CD8-positive, alpha-beta memory T cell (primary cell): ENCODE results near the gene MACROD1. TPM values are rescaled to one million over a fixed set of nuclear protein-coding genes. Genes with fewer than 3 reads are reported as not detected.

Source experiments
- CTCF ChIA-PET: fragments of 350-600 bp; sonication (Branson Sonifier 250); formaldehyde crosslinking; loops from one replicate; lab custom pipeline; 2021; ENCODE audit warnings: antibody characterized with exemption; lab: Charles Lee
- POLR2A ChIA-PET: fragments of 350-600 bp; sonication (Branson Sonifier 250); formaldehyde crosslinking; loops from one replicate; lab custom pipeline; 2021; ENCODE audit warnings: antibody characterized with exemption; lab: Charles Lee
- DNase-seq, 5 donors: peaks; one replicate each; pipeline versions ENCODE4 v3.0.0 to v3.0.0-alpha.2; 2020 to 2022; ENCODE audit warnings: mixed read lengths in 1 of 5
- H3K27ac ChIP-seq: one replicate; pipeline ENCODE4 v1.7.0; 2013; ENCODE audit warnings: low read depth, mild to moderate bottlenecking, low read length, moderate library complexity
- H3K27me3 ChIP-seq: 2 replicates; pipeline ENCODE4 v1.7.0; 2013; ENCODE audit warnings: low read length, mild to moderate bottlenecking; ENCODE audit not compliant: insufficient read depth, poor library complexity, severe bottlenecking
- H3K36me3 ChIP-seq: 2 replicates; pipeline ENCODE4 v1.7.0; 2013; ENCODE audit warnings: mild to moderate bottlenecking, low read length, moderate library complexity; ENCODE audit not compliant: insufficient read depth
- H3K4me1 ChIP-seq: 2 replicates; pipeline ENCODE4 v1.7.0; 2013; ENCODE audit warnings: mild to moderate bottlenecking, low read length, moderate library complexity; ENCODE audit not compliant: insufficient read depth
- H3K4me3 ChIP-seq: 2 replicates; pipeline ENCODE4 v1.7.0; 2013; ENCODE audit warnings: mild to moderate bottlenecking, low read length
- H3K9me3 ChIP-seq: 2 replicates; pipeline ENCODE4 v1.7.0; 2013; ENCODE audit warnings: mild to moderate bottlenecking, low read length
- H3K27ac Mint-ChIP-seq, 8 donors: one replicate each; pipeline ENCODE4 v1.8.0; 2020 to 2021; ENCODE audit warnings: mixed read lengths in 8 of 8, mild to moderate bottlenecking in 6 of 8, inconsistent platforms in 3 of 8, moderate library complexity in 3 of 8
- H3K27me3 Mint-ChIP-seq, 2 donors: one replicate each; pipeline ENCODE4 v1.8.0; 2020 to 2021; ENCODE audit warnings: mixed read lengths in 2 of 2, mild to moderate bottlenecking in 1 of 2, moderate library complexity in 1 of 2
- H3K36me3 Mint-ChIP-seq, 3 donors: one replicate each; pipeline ENCODE4 v1.8.0; 2020 to 2021; ENCODE audit warnings: mixed read lengths in 3 of 3, inconsistent platforms in 1 of 3, mild to moderate bottlenecking in 1 of 3
- H3K4me1 Mint-ChIP-seq, 3 donors: one replicate each; pipeline ENCODE4 v1.8.0; 2020 to 2021; ENCODE audit warnings: mixed read lengths in 3 of 3, inconsistent platforms in 1 of 3, mild to moderate bottlenecking in 1 of 3
- H3K4me3 Mint-ChIP-seq, 7 donors: one replicate each; pipeline ENCODE4 v1.8.0; 2020 to 2021; ENCODE audit warnings: mixed read lengths in 7 of 7, mild to moderate bottlenecking in 6 of 7, moderate library complexity in 4 of 7, inconsistent platforms in 2 of 7
- H3K9me3 Mint-ChIP-seq, 5 donors: one replicate each; pipeline ENCODE4 v1.8.0; 2020 to 2022; ENCODE audit warnings: mixed read lengths in 5 of 5, mild to moderate bottlenecking in 3 of 5, moderate library complexity in 2 of 5, inconsistent platforms in 1 of 5
- polyA plus RNA-seq: library from polyadenylated mRNA; unstranded; fragments of 300-500 nt; fragmentation: Illumina TruSeq; gene quantifications from one replicate; pipeline ENCODE4 v1.2.3, GENCODE V29; 2021
- total RNA-seq, 2 experiments: library from RNA; stranded (reverse); gene quantifications; one replicate each; pipeline ENCODE4 v1.2.3, GENCODE V29; 2021

Gene MACROD1
- total and polyA plus RNA-seq, 3 experiments from 2014 or later: 9.2 to 25.5 (median 19.6) TPM

GRCh38 chr11:64156235-64157011, 9.5 kb downstream of the MACROD1 start:
- H3K4me1 ChIP-seq: no peaks in the 10 kb centered on the region
- no peak overlapping the region for H3K4me3 ChIP-seq
- H3K27me3 Mint-ChIP-seq: peaks cover 0 to 2% of the 10 kb centered on the region in 2 donors
- H3K27me3 ChIP-seq: no peaks in the 10 kb centered on the region
- no peaks in the 10 kb centered on the region for H3K36me3 ChIP-seq
- no peak overlapping the region for H3K27ac ChIP-seq
- H3K9me3 Mint-ChIP-seq: no peaks in the 10 kb centered on the region
- H3K27ac Mint-ChIP-seq: peak overlapping the region in 1 of 8 donors; percentile 47
- DNase-seq: no peak
- H3K4me3 Mint-ChIP-seq: no peak overlapping the region
- peaks cover 0 to 3% (median 0%) of the 10 kb centered on the region in 3 donors for H3K4me1 Mint-ChIP-seq
- ChIA-PET POLR2A (interaction anchor here (0.7 kb wide), 1 partner anchor 29 kb away, joined by 3 read pairs; no protein-coding TSS in a partner anchor), CTCF (interaction anchor here (1.0 kb wide), 1 partner anchor 156 kb away, joined by 4 read pairs; no protein-coding TSS in a partner anchor)
- no peaks in the 10 kb centered on the region for H3K9me3 ChIP-seq
- H3K36me3 Mint-ChIP-seq: no peaks in the 10 kb centered on the region

- no peak for DNase-seq
- peaks cover 0 to 3% (median 0%) of the 10 kb centered on the region in 3 donors for H3K4me1 Mint-ChIP-seq
- POLR2A ChIA-PET: no interaction called here
- no peak overlapping the region for H3K4me3 Mint-ChIP-seq
- H3K36me3 ChIP-seq: no peaks in the 10 kb centered on the region
- no peak overlapping the region for H3K27ac ChIP-seq
- peak overlapping the region in 1 of 8 donors; percentile 52 for H3K27ac Mint-ChIP-seq
- CTCF ChIA-PET: interaction anchor here (1.2 to 6.6 kb wide), 4 partner anchors 11 to 317 kb away, joined by 3 to 64 read pairs (median 33); partner anchors contain the start of gene MARK2
- no peaks in the 10 kb centered on the region for H3K9me3 ChIP-seq
- no peak overlapping the region for H3K4me3 ChIP-seq
- peaks cover 0 to 2% of the 10 kb centered on the region in 2 donors for H3K27me3 Mint-ChIP-seq
- no peaks in the 10 kb centered on the region for H3K4me1 ChIP-seq
- no peaks in the 10 kb centered on the region for H3K36me3 Mint-ChIP-seq
- H3K27me3 ChIP-seq: no peaks in the 10 kb centered on the region
- H3K9me3 Mint-ChIP-seq: no peaks in the 10 kb centered on the region
Measured at GRCh38 chr11:64153812-64154211, 12.1 kb downstream of the MACROD1 start.

- Histone ChIP-seq H3K9me3 (no peaks in the 10 kb centered on the region), H3K4me3 (no peak overlapping the region), H3K36me3 (no peaks in the 10 kb centered on the region), H3K27me3 (no peaks in the 10 kb centered on the region), H3K4me1 (no peaks in the 10 kb centered on the region), H3K27ac (no peak overlapping the region)
- Mint-ChIP-seq H3K36me3 (no peaks in the 10 kb centered on the region), H3K27ac (peak overlapping the region in 1 of 8 donors; percentile 51), H3K4me1 (peaks cover 0 to 6% (median 2%) of the 10 kb centered on the region in 3 donors), H3K9me3 (no peaks in the 10 kb centered on the region), H3K4me3 (no peak overlapping the region), H3K27me3 (peaks cover 0 to 2% of the 10 kb centered on the region in 2 donors)
- DNase-seq: peak; percentile 54 to 72 (median 62)
- ChIA-PET CTCF (interaction anchor here (1.0 to 6.6 kb wide), 10 partner anchors 9 to 387 kb away, joined by 3 to 64 read pairs (median 4); partner anchors contain the start of genes MARK2 and ZFTA), POLR2A (no interaction called here)
Measured at GRCh38 chr11:64152841-64153691, 12.8 kb downstream of the MACROD1 start.

GRCh38 chr11:64151337-64151736, 14.6 kb downstream of the MACROD1 start:
- no peaks in the 10 kb centered on the region for H3K36me3 Mint-ChIP-seq
- no peaks in the 10 kb centered on the region for H3K9me3 ChIP-seq
- CTCF ChIA-PET: interaction anchor here (1.5 to 6.6 kb wide), 5 partner anchors 8 to 314 kb away, joined by 3 to 64 read pairs (median 4); partner anchors contain the start of gene MARK2
- DNase-seq: no peak
- H3K4me1 Mint-ChIP-seq: peaks cover 4 to 6% (median 5%) of the 10 kb centered on the region in 3 donors
- no peak overlapping the region for H3K27ac Mint-ChIP-seq
- no peak overlapping the region for H3K27ac ChIP-seq
- H3K27me3 Mint-ChIP-seq: peaks cover 0 to 2% of the 10 kb centered on the region in 2 donors
- H3K4me3 Mint-ChIP-seq: no peak overlapping the region
- no peaks in the 10 kb centered on the region for H3K4me1 ChIP-seq
- POLR2A ChIA-PET: no interaction called here
- H3K9me3 Mint-ChIP-seq: no peaks in the 10 kb centered on the region
- H3K36me3 ChIP-seq: no peaks in the 10 kb centered on the region
- no peaks in the 10 kb centered on the region for H3K27me3 ChIP-seq
- no peak overlapping the region for H3K4me3 ChIP-seq

GRCh38 chr11:64150481-64151239, 15.3 kb downstream of the MACROD1 start:
- no peaks in the 10 kb centered on the region for H3K36me3 Mint-ChIP-seq
- Histone ChIP-seq H3K4me3 (no peak overlapping the region), H3K36me3 (no peaks in the 10 kb centered on the region), H3K27me3 (no peaks in the 10 kb centered on the region), H3K4me1 (no peaks in the 10 kb centered on the region), H3K9me3 (no peaks in the 10 kb centered on the region), H3K27ac (no peak overlapping the region)
- ChIA-PET POLR2A (no interaction called here), CTCF (interaction anchor here (1.6 to 6.6 kb wide), 5 partner anchors 10 to 383 kb away, joined by 3 to 64 read pairs (median 10); partner anchors contain the start of genes MARK2 and ZFTA)
- peaks cover 4 to 6% (median 5%) of the 10 kb centered on the region in 3 donors for H3K4me1 Mint-ChIP-seq
- no peak for DNase-seq
- H3K9me3 Mint-ChIP-seq: no peaks in the 10 kb centered on the region
- H3K27me3 Mint-ChIP-seq: peaks cover 0 to 2% of the 10 kb centered on the region in 2 donors
- H3K4me3 Mint-ChIP-seq: no peak overlapping the region
- no peak overlapping the region for H3K27ac Mint-ChIP-seq

- Mint-ChIP-seq H3K27me3 (peaks cover 0 to 2% of the 10 kb centered on the region in 2 donors), H3K4me3 (no peak overlapping the region), H3K9me3 (no peaks in the 10 kb centered on the region), H3K27ac (no peak overlapping the region), H3K4me1 (peaks cover 4 to 6% (median 5%) of the 10 kb centered on the region in 3 donors), H3K36me3 (no peaks in the 10 kb centered on the region)
- H3K27me3 ChIP-seq: no peaks in the 10 kb centered on the region
- no peak overlapping the region for H3K27ac ChIP-seq
- H3K9me3 ChIP-seq: no peaks in the 10 kb centered on the region
- H3K4me3 ChIP-seq: no peak overlapping the region
- no peaks in the 10 kb centered on the region for H3K36me3 ChIP-seq
- DNase-seq: no peak
- CTCF ChIA-PET: interaction anchor here (0.8 to 6.6 kb wide), 6 partner anchors 9 to 382 kb away, joined by 3 to 64 read pairs (median 8); partner anchors contain the start of genes MARK2 and ZFTA
- POLR2A ChIA-PET: no interaction called here
- no peaks in the 10 kb centered on the region for H3K4me1 ChIP-seq
Measured at GRCh38 chr11:64150051-64150450, 15.9 kb downstream of the MACROD1 start.

GRCh38 chr11:64148917-64149617, 16.8 kb downstream of the MACROD1 start:
- Mint-ChIP-seq H3K9me3 (no peaks in the 10 kb centered on the region), H3K27me3 (peaks cover 0 to 2% of the 10 kb centered on the region in 2 donors), H3K27ac (peak overlapping the region in 1 of 8 donors; percentile 70), H3K4me1 (peaks cover 4 to 6% (median 5%) of the 10 kb centered on the region in 3 donors), H3K36me3 (no peaks in the 10 kb centered on the region), H3K4me3 (no peak overlapping the region)
- CTCF ChIA-PET: interaction anchor here (0.8 to 6.6 kb wide), 8 partner anchors 8 to 381 kb away, joined by 3 to 64 read pairs (median 4); partner anchors contain the start of genes MARK2 and ZFTA
- no peak overlapping the region for H3K4me3 ChIP-seq
- H3K27ac ChIP-seq: no peak overlapping the region
- H3K4me1 ChIP-seq: no peaks in the 10 kb centered on the region
- no peaks in the 10 kb centered on the region for H3K9me3 ChIP-seq
- POLR2A ChIA-PET: no interaction called here
- H3K36me3 ChIP-seq: no peaks in the 10 kb centered on the region
- no peaks in the 10 kb centered on the region for H3K27me3 ChIP-seq
- DNase-seq: no peak
